NCI-H69 (cell line): ENCODE results near the gene CCSER1.
"Not testable (repeated sequence)": the region's sequence is repeated elsewhere in the genome, so short reads cannot be mapped to it uniquely, and the experiment has no call there.

Source experiments
- DNase-seq: peaks from one replicate; lab custom pipeline; 2025; lab: John Stamatoyannopoulos, UW

The CCSER1 gene

DNA sequence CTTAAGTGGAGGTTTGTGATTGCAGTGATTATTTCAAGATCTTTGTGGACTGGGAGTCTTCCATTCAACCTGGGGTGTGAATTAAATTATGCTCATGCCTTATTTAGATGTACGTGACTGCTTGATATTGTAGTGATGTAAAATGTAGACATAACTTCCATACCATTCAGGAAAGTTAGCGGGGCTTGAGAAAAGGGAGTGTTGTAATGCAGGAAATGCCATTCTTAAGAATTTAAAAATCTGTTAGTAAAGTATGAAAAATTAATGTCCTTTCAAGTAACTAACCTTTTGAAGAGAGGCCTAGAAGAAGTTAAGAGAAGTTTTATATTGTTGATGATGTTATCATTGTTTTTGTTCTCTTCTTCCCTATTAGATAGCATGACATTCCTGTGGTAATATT lies 318.2 kb downstream of the CCSER1 start:
- DNase-seq: no peak

GRCh38 chr4:90449626-90450025 lies 322.4 kb downstream of the CCSER1 start:
- no peak for DNase-seq

GRCh38 chr4:90456891-90457290 lies 329.7 kb downstream of the CCSER1 start:
- no peak for DNase-seq

- no peak for DNase-seq
Observed at GRCh38 chr4:90457817-90458216, 330.6 kb downstream of the CCSER1 start.

DNA sequence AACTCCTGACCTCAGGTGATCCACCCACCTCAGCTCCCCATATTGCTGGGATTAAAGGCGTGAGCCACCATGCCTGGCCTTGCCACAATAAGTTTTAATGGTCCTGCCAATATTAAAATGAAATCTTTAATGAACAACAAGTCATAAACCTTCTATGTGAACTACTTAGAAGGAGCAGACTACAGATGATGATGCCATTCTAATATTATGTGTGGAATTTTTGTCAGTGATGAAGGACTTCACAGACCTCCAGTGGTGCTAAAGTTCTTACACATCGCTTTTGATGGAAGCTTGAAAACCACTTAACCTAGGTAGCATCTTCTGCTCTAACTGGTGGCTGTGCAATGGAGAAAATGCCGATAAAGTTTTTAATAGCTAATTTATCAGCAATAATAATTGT lies 331.4 kb downstream of the CCSER1 start:
- no peak for DNase-seq

GRCh38 chr4:90474484-90474883 lies 347.3 kb downstream of the CCSER1 start:
- peak; percentile 25 for DNase-seq

GRCh38 chr4:90476019-90476418 lies 348.8 kb downstream of the CCSER1 start:
- no peak for DNase-seq

DNA sequence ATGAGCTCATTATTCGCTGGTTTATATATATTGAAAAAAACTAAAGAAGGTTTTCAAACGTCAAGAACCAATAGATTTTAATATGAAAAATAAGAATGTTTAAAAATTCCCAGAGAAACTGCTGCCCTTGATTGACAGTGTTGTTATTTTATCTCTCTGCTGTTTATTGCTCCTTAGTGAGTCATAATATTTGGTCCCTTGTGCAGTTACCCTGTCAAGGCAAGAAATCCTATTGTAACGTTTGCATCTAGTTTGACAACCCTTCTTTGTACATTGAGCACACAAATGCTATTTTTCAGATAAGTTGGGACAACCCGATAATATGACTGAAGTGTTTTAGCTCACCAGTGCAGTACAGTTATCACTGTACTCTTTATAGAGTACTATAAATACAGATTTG lies 349.4 kb downstream of the CCSER1 start:
- DNase-seq: no peak

GRCh38 chr4:90484894-90485293 lies 357.7 kb downstream of the CCSER1 start:
- DNase-seq: not testable (repeated sequence)

DNA sequence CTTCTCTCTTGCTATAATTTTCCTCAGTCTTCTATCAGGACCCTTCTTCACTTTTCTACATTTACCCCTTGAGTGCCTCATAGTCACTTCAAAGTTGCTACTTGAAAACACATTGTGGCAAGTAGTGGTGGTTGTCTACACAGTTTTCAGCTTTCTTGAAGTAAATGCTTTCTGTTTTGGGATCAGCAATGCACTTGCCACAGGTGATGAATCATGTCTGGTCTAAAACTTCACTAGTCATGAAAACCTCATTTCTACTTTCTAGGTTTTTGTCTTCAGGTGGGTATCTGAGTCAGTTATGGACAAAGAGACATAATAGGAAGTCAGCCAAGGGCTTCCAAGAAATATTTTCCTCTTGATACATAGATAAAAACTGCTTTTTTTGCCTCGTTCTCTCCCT lies 359.2 kb downstream of the CCSER1 start:
- DNase-seq: no peak

DNA sequence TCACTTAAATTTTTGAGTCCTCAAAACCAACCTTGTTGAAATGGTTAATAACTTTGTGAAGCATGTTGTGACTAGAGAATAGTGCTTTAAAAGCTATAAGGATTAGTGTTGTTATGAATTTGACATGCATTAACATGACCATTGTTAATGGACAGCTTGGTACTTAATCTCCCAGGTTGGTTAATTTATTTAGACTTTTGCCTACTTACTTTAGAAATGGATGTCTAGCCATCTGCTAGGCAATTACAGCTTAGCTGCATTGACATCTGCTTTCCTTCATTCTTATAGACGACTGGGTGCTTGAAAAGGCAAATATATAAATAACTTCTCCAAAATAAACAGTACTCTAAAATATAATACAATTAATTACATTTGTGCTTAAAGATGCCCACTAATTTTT lies 368.0 kb downstream of the CCSER1 start:
- peak; percentile 78 for DNase-seq

DNA sequence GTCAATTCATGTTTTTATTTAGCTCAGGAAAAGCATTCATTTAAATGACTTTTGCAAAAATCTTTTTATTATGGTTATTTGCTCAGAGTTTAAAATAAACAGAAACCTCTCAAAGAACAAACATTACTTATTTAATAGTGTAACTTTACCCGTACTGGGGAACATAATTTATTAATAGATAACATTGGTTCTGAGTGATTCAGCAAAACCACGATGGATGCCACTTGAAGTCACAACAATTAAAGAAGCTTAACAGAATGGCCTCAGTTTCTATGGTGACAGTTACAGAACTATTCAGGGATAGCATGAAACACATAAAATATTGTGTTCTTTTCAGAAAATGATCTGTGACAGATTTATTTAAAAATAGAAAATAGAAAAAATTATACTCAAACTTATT lies 368.7 kb downstream of the CCSER1 start:
- DNase-seq: peak; percentile 35

- DNase-seq: no peak
Observed at GRCh38 chr4:90498175-90498574, 371.0 kb downstream of the CCSER1 start.

- DNase-seq: peak; percentile 5
Observed at GRCh38 chr4:90503677-90504076, 376.5 kb downstream of the CCSER1 start.

- no peak for DNase-seq
Observed at GRCh38 chr4:90515191-90515590, 388.0 kb downstream of the CCSER1 start.

- no peak for DNase-seq
Observed at GRCh38 chr4:90528551-90528950, 401.4 kb downstream of the CCSER1 start.

- peak; percentile 92 for DNase-seq
Observed at GRCh38 chr4:90536408-90536807, 409.2 kb downstream of the CCSER1 start.

DNA sequence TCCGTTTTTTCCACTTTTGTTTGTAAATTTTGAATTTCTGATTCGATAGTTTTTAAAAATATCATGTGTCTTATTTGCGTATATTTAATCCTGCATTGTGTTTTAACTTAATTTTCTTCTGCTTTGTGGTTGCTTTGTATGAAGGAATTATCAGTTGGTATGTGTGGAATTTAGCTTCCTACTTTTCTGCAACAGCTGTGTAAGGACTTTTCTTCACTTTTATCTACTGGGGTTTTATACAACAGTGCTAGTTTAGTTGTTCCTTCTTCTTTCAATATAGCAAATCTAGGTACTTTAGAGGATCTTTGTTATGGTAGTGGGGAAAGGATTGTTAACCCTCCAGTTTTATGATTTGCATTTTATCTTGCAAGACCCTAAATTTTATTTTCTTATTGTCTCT lies 410.3 kb downstream of the CCSER1 start:
- no peak for DNase-seq

GRCh38 chr4:90540536-90540935 lies 413.3 kb downstream of the CCSER1 start:
- DNase-seq: no peak

GRCh38 chr4:90542216-90542615 lies 415.0 kb downstream of the CCSER1 start:
- peak; percentile 67 for DNase-seq

DNA sequence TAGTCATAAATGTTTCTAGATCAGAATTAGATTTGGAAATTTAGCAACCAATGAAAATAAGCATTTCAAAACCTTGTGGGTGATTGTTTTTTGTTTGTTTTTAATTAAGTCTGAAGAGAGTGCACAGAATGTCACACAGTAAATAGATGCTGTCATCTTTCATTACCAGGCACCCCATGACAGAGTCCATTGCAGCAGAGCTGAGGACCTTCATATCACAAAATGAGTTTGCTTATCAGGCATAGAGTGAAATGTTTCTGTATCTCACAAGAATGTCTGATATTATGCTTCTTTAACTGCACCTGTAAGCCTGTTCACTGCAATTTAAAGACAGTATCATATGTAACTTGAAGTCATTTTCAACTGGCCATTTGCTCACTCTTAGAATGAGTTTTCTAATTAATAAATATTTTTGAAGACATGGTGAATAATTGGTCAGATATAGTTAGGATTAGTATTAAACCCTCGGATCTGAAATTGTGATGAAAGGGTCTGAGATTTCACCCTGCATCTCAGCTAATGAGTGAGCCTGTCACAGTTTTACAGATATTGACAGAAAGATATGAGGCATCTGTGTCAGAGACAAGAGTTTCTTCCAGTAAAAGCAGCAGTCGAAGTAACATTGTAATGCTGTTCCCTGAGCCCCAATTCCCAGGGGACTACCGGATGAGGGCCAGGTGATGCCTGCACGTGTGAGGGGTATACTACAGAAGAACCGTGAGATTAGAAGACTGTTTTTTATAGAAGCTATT lies 416.4 kb downstream of the CCSER1 start:
- peak; percentile 22 for DNase-seq

GRCh38 chr4:90544532-90545045 lies 417.4 kb downstream of the CCSER1 start:
- DNase-seq: peak; percentile 13

GRCh38 chr4:90545380-90545779 lies 418.2 kb downstream of the CCSER1 start:
- DNase-seq: no peak

- DNase-seq: peak; percentile 37
Observed at GRCh38 chr4:90546114-90546513, 418.9 kb downstream of the CCSER1 start.
